Measurements from ENCODE around the gene NFAT5.

DNA sequence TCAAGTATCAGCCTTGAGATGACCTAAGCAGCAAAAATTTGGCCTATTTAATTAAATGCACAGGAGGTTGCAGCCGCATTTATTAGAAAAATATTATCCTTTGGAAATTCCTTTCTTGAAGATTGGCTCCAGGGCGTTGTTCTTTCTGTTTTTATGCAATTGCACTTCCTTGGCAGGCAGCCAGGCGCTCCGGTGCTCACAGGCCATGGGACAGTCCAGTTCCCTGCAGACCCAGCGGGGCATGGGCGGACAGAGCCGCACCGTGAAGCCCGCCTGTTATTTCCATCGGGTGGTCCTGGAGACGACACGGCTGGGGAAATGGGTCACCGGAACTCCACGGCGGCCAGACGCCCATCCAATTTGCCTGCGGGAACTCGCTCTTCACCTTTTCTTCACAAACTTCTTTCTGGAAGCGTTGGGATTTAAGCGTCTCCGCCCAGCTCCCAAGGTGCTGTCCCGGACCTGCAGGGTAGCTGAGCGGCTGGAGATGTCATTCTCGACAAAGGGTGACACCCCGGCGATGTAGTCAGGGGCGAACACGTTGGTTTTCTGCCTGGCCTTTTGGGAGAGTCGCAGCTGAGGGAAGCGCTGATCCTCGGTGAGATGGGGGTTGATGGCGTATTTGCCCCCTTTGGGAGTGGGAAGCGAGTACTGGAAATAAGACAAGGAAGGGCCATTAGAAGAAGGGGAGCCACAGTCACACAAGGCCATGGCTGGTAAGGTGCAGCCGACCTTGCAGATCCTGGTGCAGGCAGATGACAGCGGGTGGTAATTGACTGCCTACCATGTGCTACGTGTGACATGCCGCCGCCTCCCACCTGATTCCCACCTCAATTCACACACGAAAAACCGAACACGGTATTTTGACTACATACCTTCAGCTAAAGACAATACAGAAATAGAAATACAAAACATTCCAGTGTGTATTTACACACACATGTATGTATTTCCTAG lies 176.5 kb downstream of the NFAT5 start:
- TF ChIP-seq EZH2phosphoT487 (IDR thresholded peaks at IDR 0.05; ENCODE audit: borderline replicate concordance, low read depth, low read length) = no peak
- TF ChIP-seq, protein P1, sequence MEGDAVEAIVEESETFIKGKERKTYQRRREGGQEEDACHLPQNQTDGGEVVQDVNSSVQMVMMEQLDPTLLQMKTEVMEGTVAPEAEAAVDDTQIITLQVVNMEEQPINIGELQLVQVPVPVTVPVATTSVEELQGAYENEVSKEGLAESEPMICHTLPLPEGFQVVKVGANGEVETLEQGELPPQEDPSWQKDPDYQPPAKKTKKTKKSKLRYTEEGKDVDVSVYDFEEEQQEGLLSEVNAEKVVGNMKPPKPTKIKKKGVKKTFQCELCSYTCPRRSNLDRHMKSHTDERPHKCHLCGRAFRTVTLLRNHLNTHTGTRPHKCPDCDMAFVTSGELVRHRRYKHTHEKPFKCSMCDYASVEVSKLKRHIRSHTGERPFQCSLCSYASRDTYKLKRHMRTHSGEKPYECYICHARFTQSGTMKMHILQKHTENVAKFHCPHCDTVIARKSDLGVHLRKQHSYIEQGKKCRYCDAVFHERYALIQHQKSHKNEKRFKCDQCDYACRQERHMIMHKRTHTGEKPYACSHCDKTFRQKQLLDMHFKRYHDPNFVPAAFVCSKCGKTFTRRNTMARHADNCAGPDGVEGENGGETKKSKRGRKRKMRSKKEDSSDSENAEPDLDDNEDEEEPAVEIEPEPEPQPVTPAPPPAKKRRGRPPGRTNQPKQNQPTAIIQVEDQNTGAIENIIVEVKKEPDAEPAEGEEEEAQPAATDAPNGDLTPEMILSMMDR (conservative IDR thresholded peaks at IDR 0.05; ENCODE audit: low read length) = no peak
